HEK293 (cell line): ENCODE measurements around the gene STOX2.

Experiments used
- CTCF ChIA-PET: fragments of 350-600 bp; formaldehyde crosslinking; extraction: SDS; loops from one replicate; lab custom pipeline; 2021; ENCODE audit warnings: antibody characterized with exemption; lab: Yijun Ruan, JAX
- POLR2A ChIA-PET: fragments of 300-600 bp; formaldehyde crosslinking; extraction: SDS; loops from one replicate; lab custom pipeline; 2020; ENCODE audit warnings: antibody characterized with exemption, inconsistent platforms; lab: Yijun Ruan, JAX
- H3K27ac ChIP-seq: fragments of 200-500 bp; sonication (Bioruptor generic); 2 replicates; pipeline ENCODE4 v1.5.1; 2014; ENCODE audit warnings: low read depth, low read length, control low read depth, inconsistent platforms; ENCODE audit errors: extremely low read depth
- H3K36me3 ChIP-seq, 2 experiments: fragments of 200-500 bp in 1 of 2; sonication (Bioruptor generic) in 1 of 2; 1 replicate in 1 of 2; 2 replicates in 1 of 2; pipeline ENCODE4 v1.5.1; 2014 to 2017; ENCODE audit warnings: inconsistent platforms in 2 of 2, low read length in 2 of 2; ENCODE audit not compliant: control insufficient read depth in 2 of 2, insufficient read depth in 1 of 2
- H3K4me1 ChIP-seq: fragments of 200-500 bp; sonication (Bioruptor generic); 2 replicates; pipeline ENCODE4 v1.5.1; 2014; ENCODE audit warnings: mild to moderate bottlenecking, low read length, inconsistent platforms; ENCODE audit not compliant: control insufficient read depth, insufficient read depth
- H3K4me3 ChIP-seq: 2 replicates; pipeline ENCODE4 v1.5.1; 2011; ENCODE audit warnings: low read depth, mild to moderate bottlenecking, control low read depth, low read length, moderate library complexity
- H3K9me3 ChIP-seq: fragments of 200-500 bp; sonication (Bioruptor generic); 2 replicates; pipeline ENCODE4 v1.5.1; 2014; ENCODE audit warnings: low read depth, low read length, inconsistent platforms; ENCODE audit not compliant: control insufficient read depth, insufficient read depth
- GLI2 ChIP-seq: fragments of 450-650 bp; formaldehyde crosslinking; IDR thresholded peaks from 2 replicates; pipeline ENCODE4; 2017; ENCODE audit warnings: missing biosample characterization, missing genetic modification characterization, low read depth, borderline replicate concordance
- GLI4 ChIP-seq: fragments of 450-650 bp; formaldehyde crosslinking; IDR thresholded peaks from 2 replicates; pipeline ENCODE4 v1.5.1; 2016; ENCODE audit warnings: missing biosample characterization, missing genetic modification characterization
- HOXA7 ChIP-seq: sonication (generic); formaldehyde crosslinking; IDR thresholded peaks from 2 replicates; pipeline ENCODE4 v1.8.1; 2022; ENCODE audit warnings: missing genetic modification reagents, borderline replicate concordance
- MYNN ChIP-seq: fragments of 450-650 bp; formaldehyde crosslinking; IDR thresholded peaks from 2 replicates; pipeline ENCODE4 v1.5.1; 2016; ENCODE audit warnings: missing biosample characterization, missing genetic modification characterization, borderline replicate concordance
- MZF1 ChIP-seq: fragments of 450-650 bp; formaldehyde crosslinking; IDR thresholded peaks from 2 replicates; pipeline ENCODE4 v1.5.1; 2017; ENCODE audit warnings: missing biosample characterization, missing genetic modification characterization, borderline replicate concordance
- ZBTB7A ChIP-seq: fragments of 450-650 bp; formaldehyde crosslinking; IDR thresholded peaks from 2 replicates; pipeline ENCODE4 v1.5.1; 2016; ENCODE audit warnings: low read depth, missing biosample characterization, missing genetic modification characterization
- ZFP69B ChIP-seq: fragments of 450-650 bp; formaldehyde crosslinking; IDR thresholded peaks from 2 replicates; pipeline ENCODE4 v1.5.1; 2016; ENCODE audit warnings: missing biosample characterization, missing genetic modification characterization
- ZNF157 ChIP-seq: fragments of 450-650 bp; formaldehyde crosslinking; IDR thresholded peaks from 2 replicates; pipeline ENCODE4 v1.5.1; 2016; ENCODE audit warnings: missing biosample characterization, missing genetic modification characterization
- ZNF211 ChIP-seq: fragments of 450-650 bp; formaldehyde crosslinking; IDR thresholded peaks from 2 replicates; pipeline ENCODE4 v1.5.1; 2016; ENCODE audit warnings: low read depth, missing biosample characterization, missing genetic modification characterization
- ZNF266 ChIP-seq: fragments of 450-650 bp; formaldehyde crosslinking; IDR thresholded peaks from 2 replicates; pipeline ENCODE4 v1.5.1; 2016; ENCODE audit warnings: missing biosample characterization, missing genetic modification characterization, low read depth
- ZNF274 ChIP-seq, 2 experiments: fragments of 200-500 bp in 1 of 2; fragments of 450-650 bp in 1 of 2; sonication (Bioruptor generic) in 1 of 2; formaldehyde crosslinking in 1 of 2; IDR thresholded peaks; 2 replicates each; pipeline versions ENCODE4 v1.5.1 to v1.6.1; 2014 to 2016; ENCODE audit warnings: borderline replicate concordance in 1 of 2, inconsistent platforms in 1 of 2, low read length in 1 of 2, missing biosample characterization in 1 of 2, missing genetic modification characterization in 1 of 2
- ZNF302 ChIP-seq: fragments of 450-650 bp; formaldehyde crosslinking; IDR thresholded peaks from 2 replicates; pipeline ENCODE4 v1.5.1; 2016; ENCODE audit warnings: missing biosample characterization, missing genetic modification characterization, low read depth
- ZNF423 ChIP-seq: fragments of 450-650 bp; formaldehyde crosslinking; IDR thresholded peaks from 2 replicates; pipeline ENCODE4 v1.5.1; 2016; ENCODE audit warnings: missing biosample characterization, missing genetic modification characterization
- ZNF624 ChIP-seq: fragments of 450-650 bp; formaldehyde crosslinking; IDR thresholded peaks from 2 replicates; pipeline ENCODE4 v1.5.1; 2017; ENCODE audit warnings: missing biosample characterization, missing genetic modification characterization
- ZNF747 ChIP-seq: fragments of 450-650 bp; formaldehyde crosslinking; IDR thresholded peaks from 2 replicates; pipeline ENCODE4 v1.5.1; 2016; ENCODE audit warnings: missing biosample characterization, missing genetic modification characterization
- ZSCAN30 ChIP-seq: fragments of 450-650 bp; IDR thresholded peaks from 2 replicates; pipeline ENCODE4 v1.5.1; 2018; ENCODE audit warnings: missing biosample characterization, mild to moderate bottlenecking, missing genetic modification characterization, moderate library complexity
- TF ChIP-seq, protein P1 (sequence below): fragments of 450-650 bp; formaldehyde crosslinking; IDR thresholded peaks from 2 replicates; pipeline ENCODE4 v1.5.1; 2016; ENCODE audit warnings: missing biosample characterization, missing genetic modification characterization, low read depth
- TF ChIP-seq, protein P2 (sequence below): fragments of 450-650 bp; formaldehyde crosslinking; IDR thresholded peaks from 2 replicates; pipeline ENCODE4; 2016; ENCODE audit warnings: missing biosample characterization, missing genetic modification characterization
- TF ChIP-seq, protein P3 (sequence below): fragments of 450-650 bp; formaldehyde crosslinking; IDR thresholded peaks from 2 replicates; pipeline ENCODE4 v1.5.1; 2016; ENCODE audit warnings: missing biosample characterization, missing genetic modification characterization

Gene STOX2

DNA sequence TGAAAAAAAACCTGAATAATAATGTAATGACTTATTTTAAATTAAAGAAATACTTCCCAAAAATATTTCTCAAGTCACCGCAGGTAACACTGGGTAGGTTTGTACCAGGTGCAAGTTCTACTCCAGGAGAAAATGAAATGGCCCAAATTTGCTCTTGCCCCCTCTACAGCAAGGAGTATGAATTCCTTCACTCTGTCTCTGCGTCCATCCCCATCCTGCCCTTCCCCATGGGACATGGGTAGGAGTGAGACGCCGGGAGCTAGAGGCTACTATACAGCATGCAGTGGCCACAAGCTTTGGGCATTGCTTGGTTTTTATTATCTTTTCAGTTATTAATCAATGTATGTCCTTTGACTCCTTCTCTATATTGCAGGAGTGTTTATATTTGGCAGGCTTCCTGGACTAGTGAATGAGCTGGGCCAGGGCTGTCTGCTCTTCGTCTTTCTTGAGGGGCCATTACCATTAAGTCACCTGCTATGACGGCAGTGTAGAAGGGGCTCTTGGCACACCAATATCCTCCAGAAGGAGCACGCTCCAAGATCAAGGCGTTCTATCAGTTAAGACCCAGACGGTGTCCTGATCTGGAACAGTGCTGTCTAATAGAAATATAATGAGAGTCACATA is 162.9 kb downstream of the STOX2 start:
- peaks cover 5% of the 10 kb centered on the region for H3K4me1 ChIP-seq
- CTCF ChIA-PET: no interaction called here
- H3K9me3 ChIP-seq: no peaks in the 10 kb centered on the region
- TF ChIP-seq, protein P1, sequence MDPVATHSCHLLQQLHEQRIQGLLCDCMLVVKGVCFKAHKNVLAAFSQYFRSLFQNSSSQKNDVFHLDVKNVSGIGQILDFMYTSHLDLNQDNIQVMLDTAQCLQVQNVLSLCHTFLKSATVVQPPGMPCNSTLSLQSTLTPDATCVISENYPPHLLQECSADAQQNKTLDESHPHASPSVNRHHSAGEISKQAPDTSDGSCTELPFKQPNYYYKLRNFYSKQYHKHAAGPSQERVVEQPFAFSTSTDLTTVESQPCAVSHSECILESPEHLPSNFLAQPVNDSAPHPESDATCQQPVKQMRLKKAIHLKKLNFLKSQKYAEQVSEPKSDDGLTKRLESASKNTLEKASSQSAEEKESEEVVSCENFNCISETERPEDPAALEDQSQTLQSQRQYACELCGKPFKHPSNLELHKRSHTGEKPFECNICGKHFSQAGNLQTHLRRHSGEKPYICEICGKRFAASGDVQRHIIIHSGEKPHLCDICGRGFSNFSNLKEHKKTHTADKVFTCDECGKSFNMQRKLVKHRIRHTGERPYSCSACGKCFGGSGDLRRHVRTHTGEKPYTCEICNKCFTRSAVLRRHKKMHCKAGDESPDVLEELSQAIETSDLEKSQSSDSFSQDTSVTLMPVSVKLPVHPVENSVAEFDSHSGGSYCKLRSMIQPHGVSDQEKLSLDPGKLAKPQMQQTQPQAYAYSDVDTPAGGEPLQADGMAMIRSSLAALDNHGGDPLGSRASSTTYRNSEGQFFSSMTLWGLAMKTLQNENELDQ: no peak
- TF ChIP-seq ZNF274 (IDR thresholded peaks at IDR 0.05; ENCODE audit: low read length) (no peak), ZNF274 (tag by site-specific recombination; IDR thresholded peaks at IDR 0.05; ENCODE audit: borderline replicate concordance) (no peak), ZNF211 (no peak), GLI4 (tag by site-specific recombination) (no peak), ZNF266 (tag by site-specific recombination) (no peak), MZF1 (tag by site-specific recombination) (no peak), ZNF624 (tag by site-specific recombination) (no peak), GLI2 (no peak), ZNF423 (tag by site-specific recombination) (no peak), MYNN (tag by site-specific recombination) (no peak), HOXA7 (CRISPR knock-in tag) (no peak), ZSCAN30 (tag by site-specific recombination) (no peak), ZNF157 (tag by site-specific recombination) (no peak), ZBTB7A (tag by site-specific recombination) (no peak), ZFP69B (tag by site-specific recombination) (no peak), ZNF747 (no peak), ZNF302 (no peak)
- TF ChIP-seq, protein P2, sequence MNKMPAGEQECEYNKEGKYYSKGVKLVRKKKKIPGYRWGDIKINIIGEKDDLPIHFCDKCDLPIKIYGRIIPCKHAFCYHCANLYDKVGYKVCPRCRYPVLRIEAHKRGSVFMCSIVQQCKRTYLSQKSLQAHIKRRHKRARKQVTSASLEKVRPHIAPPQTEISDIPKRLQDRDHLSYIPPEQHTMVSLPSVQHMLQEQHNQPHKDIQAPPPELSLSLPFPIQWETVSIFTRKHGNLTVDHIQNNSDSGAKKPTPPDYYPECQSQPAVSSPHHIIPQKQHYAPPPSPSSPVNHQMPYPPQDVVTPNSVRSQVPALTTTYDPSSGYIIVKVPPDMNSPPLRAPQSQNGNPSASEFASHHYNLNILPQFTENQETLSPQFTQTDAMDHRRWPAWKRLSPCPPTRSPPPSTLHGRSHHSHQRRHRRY (tag by site-specific recombination): no peak
- TF ChIP-seq, protein P3, sequence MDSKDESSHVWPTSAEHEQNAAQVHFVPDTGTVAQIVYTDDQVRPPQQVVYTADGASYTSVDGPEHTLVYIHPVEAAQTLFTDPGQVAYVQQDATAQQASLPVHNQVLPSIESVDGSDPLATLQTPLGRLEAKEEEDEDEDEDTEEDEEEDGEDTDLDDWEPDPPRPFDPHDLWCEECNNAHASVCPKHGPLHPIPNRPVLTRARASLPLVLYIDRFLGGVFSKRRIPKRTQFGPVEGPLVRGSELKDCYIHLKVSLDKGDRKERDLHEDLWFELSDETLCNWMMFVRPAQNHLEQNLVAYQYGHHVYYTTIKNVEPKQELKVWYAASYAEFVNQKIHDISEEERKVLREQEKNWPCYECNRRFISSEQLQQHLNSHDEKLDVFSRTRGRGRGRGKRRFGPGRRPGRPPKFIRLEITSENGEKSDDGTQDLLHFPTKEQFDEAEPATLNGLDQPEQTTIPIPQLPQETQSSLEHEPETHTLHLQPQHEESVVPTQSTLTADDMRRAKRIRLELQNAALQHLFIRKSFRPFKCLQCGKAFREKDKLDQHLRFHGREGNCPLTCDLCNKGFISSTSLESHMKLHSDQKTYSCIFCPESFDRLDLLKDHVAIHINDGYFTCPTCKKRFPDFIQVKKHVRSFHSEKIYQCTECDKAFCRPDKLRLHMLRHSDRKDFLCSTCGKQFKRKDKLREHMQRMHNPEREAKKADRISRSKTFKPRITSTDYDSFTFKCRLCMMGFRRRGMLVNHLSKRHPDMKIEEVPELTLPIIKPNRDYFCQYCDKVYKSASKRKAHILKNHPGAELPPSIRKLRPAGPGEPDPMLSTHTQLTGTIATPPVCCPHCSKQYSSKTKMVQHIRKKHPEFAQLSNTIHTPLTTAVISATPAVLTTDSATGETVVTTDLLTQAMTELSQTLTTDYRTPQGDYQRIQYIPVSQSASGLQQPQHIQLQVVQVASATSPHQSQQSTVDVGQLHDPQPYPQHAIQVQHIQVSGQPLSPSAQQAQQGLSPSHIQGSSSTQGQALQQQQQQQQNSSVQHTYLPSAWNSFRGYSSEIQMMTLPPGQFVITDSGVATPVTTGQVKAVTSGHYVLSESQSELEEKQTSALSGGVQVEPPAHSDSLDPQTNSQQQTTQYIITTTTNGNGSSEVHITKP (tag by site-specific recombination): no peak
- TF ChIP-seq, all 188 proteins: peak for 0
- no peak overlapping the region for H3K27ac ChIP-seq
- no peaks in the 10 kb centered on the region for H3K36me3 ChIP-seq
- POLR2A ChIA-PET: no interaction called here
- H3K4me3 ChIP-seq: no peak overlapping the region
